K562 (cell line): ENCODE data around the gene FAM114A1. TPM values are rescaled to one million over a fixed set of nuclear protein-coding genes. Genes with fewer than 3 reads are reported as not detected.

ENCODE experiments used
- MGA ChIP-seq: fragments of 450-650 bp; IDR thresholded peaks from 2 replicates; pipeline ENCODE4 v1.6.1; 2016; ENCODE audit warnings: mild to moderate bottlenecking, moderate library complexity
- polyA plus RNA-seq, 8 experiments: library from polyadenylated mRNA; depleted of rRNA in 4 of 8; stranded (reverse) in 5 of 8; unstranded in 3 of 8; fragments of >200 nt; fragmentation: Nextera tagmentation in 2 of 8; fragmentation: Illumina TruSeq in 1 of 8; extraction: Ambion mirVana in 2 of 8; extraction: Trizol in 1 of 8; gene quantifications; 2 replicates each; pipeline versions ENCODE4 v1.2.1 to v1.2.3, GENCODE V29; 2011 to 2014; ENCODE audit warnings: inconsistent platforms in 1 of 8, missing spikeins in 1 of 8
- total RNA-seq, 7 experiments: library from RNA; depleted of rRNA in 6 of 7; stranded (reverse); fragments of >200 nt in 6 of 7; fragmentation: Illumina TruSeq in 2 of 7; extraction: Trizol in 2 of 7; gene quantifications; 2 replicates each; pipeline versions ENCODE4 v1.2.1 to v1.2.3, GENCODE V29; 2011 to 2021; ENCODE audit warnings: low replicate concordance in 1 of 7

Gene FAM114A1
- total and polyA plus RNA-seq, 9 of the 15 experiments (the other 6 are each of a cell fraction or from before 2014, with no cell fraction given), result 1.8 to 12.0 (median 4.3) TPM

- no peak for TF ChIP-seq MGA
These were observed 49.1 kb upstream of the FAM114A1 start (continued) for GRCh38 chr4:38818441-38818976.
